SK-N-MC (cell line): ENCODE results near the gene SGF29.

Source experiments
- EZH2 ChIP-seq: fragments of 200-600 bp; sonication (generic); IDR thresholded peaks from one replicate; pipeline ENCODE4 v1.6.1; 2017; ENCODE audit warnings: antibody characterized with exemption
- POLR2AphosphoS5 ChIP-seq: IDR thresholded peaks from 2 replicates; pipeline ENCODE4 v1.6.1; 2012; ENCODE audit warnings: mild to moderate bottlenecking, low read depth, low read length, borderline replicate concordance

- no peak for TF ChIP-seq POLR2AphosphoS5
- TF ChIP-seq EZH2, result no peak
These were observed 37.6 kb downstream of the SGF29 start for GRCh38 chr16:28591355-28591754.
